Neural cell (in vitro differentiated cells): ENCODE data around the gene CYP46A1.

Experiments
- EP300 ChIP-seq: fragments of 450-650 bp; conservative IDR thresholded peaks from 2 replicates; pipeline ENCODE4 v1.6.1; 2014; ENCODE audit warnings: antibody characterized with exemption, mild to moderate bottlenecking, moderate library complexity; ENCODE audit not compliant: poor library complexity, severe bottlenecking
- EZH2 ChIP-seq: fragments of 200-600, 300-800 bp; shearing (Covaris generic), sonication (generic); IDR thresholded peaks from 2 replicates; pipeline ENCODE4 v1.6.1; 2014; ENCODE audit warnings: antibody characterized with exemption, low read length, borderline replicate concordance, mild to moderate bottlenecking; ENCODE audit not compliant: insufficient read depth, poor library complexity, severe bottlenecking
- MXI1 ChIP-seq: fragments of 450-650 bp; conservative IDR thresholded peaks from 2 replicates; pipeline ENCODE4 v1.6.1; 2014; ENCODE audit warnings: antibody characterized with exemption, mild to moderate bottlenecking; ENCODE audit not compliant: poor library complexity, severe bottlenecking
- POLR2AphosphoS5 ChIP-seq: IDR thresholded peaks from 2 replicates; pipeline ENCODE4 v1.6.1; 2012
- RAD21 ChIP-seq: fragments of 450-650 bp; conservative IDR thresholded peaks from 2 replicates; pipeline ENCODE4 v1.6.1; 2014; ENCODE audit warnings: antibody characterized with exemption, mild to moderate bottlenecking, moderate library complexity
- SMC3 ChIP-seq: fragments of 450-650 bp; conservative IDR thresholded peaks from 2 replicates; pipeline ENCODE4 v1.6.1; 2014; ENCODE audit warnings: antibody characterized with exemption, mild to moderate bottlenecking, moderate library complexity; ENCODE audit not compliant: poor library complexity
- TF ChIP-seq, protein P1 (sequence below): fragments of 450-650 bp; IDR thresholded peaks from 2 replicates; pipeline ENCODE4 v1.5.1; 2014; ENCODE audit warnings: antibody characterized with exemption, mild to moderate bottlenecking, moderate library complexity; ENCODE audit not compliant: poor library complexity, severe bottlenecking
- TF ChIP-seq, protein P2 (sequence below): IDR thresholded peaks from 2 replicates; pipeline ENCODE4 v1.6.1; 2012; ENCODE audit warnings: borderline replicate concordance

- TF ChIP-seq, protein P1, sequence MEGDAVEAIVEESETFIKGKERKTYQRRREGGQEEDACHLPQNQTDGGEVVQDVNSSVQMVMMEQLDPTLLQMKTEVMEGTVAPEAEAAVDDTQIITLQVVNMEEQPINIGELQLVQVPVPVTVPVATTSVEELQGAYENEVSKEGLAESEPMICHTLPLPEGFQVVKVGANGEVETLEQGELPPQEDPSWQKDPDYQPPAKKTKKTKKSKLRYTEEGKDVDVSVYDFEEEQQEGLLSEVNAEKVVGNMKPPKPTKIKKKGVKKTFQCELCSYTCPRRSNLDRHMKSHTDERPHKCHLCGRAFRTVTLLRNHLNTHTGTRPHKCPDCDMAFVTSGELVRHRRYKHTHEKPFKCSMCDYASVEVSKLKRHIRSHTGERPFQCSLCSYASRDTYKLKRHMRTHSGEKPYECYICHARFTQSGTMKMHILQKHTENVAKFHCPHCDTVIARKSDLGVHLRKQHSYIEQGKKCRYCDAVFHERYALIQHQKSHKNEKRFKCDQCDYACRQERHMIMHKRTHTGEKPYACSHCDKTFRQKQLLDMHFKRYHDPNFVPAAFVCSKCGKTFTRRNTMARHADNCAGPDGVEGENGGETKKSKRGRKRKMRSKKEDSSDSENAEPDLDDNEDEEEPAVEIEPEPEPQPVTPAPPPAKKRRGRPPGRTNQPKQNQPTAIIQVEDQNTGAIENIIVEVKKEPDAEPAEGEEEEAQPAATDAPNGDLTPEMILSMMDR: no peak
- no peak for TF ChIP-seq SMC3
- TF ChIP-seq, protein P2, sequence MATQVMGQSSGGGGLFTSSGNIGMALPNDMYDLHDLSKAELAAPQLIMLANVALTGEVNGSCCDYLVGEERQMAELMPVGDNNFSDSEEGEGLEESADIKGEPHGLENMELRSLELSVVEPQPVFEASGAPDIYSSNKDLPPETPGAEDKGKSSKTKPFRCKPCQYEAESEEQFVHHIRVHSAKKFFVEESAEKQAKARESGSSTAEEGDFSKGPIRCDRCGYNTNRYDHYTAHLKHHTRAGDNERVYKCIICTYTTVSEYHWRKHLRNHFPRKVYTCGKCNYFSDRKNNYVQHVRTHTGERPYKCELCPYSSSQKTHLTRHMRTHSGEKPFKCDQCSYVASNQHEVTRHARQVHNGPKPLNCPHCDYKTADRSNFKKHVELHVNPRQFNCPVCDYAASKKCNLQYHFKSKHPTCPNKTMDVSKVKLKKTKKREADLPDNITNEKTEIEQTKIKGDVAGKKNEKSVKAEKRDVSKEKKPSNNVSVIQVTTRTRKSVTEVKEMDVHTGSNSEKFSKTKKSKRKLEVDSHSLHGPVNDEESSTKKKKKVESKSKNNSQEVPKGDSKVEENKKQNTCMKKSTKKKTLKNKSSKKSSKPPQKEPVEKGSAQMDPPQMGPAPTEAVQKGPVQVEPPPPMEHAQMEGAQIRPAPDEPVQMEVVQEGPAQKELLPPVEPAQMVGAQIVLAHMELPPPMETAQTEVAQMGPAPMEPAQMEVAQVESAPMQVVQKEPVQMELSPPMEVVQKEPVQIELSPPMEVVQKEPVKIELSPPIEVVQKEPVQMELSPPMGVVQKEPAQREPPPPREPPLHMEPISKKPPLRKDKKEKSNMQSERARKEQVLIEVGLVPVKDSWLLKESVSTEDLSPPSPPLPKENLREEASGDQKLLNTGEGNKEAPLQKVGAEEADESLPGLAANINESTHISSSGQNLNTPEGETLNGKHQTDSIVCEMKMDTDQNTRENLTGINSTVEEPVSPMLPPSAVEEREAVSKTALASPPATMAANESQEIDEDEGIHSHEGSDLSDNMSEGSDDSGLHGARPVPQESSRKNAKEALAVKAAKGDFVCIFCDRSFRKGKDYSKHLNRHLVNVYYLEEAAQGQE: no peak
- TF ChIP-seq EZH2: no peak
- no peak for TF ChIP-seq RAD21
- TF ChIP-seq MXI1: no peak
- TF ChIP-seq POLR2AphosphoS5: no peak
- TF ChIP-seq EP300: no peak
Observed at GRCh38 chr14:99643343-99643742, 40.8 kb upstream of the CYP46A1 start.
